ENCODE data around the gene FASTKD1. TPM values are rescaled to one million over a fixed set of nuclear protein-coding genes. Genes with fewer than 3 reads are reported as not detected.

Gene FASTKD1
- total RNA-seq, 1 experiment from 2014 or later = 37.6 TPM

DNA sequence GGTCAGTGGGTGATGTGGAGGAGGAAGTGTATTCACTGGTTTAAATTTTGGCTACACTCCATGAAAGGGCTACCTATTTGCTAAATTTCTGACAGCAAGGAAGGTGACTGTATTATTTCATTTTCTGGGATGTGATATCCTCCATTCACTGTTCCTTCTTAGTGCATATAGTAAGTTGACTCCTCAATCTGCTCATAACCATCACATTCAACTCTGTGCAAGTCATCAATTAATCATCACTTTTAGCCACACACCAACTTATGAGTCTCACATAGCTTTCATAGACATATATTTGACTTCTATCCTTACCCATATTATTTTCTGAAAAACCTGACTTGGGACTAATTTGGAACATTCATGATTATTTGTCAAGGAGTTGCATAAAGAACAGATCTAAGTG, 47.2 kb downstream of the FASTKD1 start:
- ChIA-PET CTCF (no interaction called here), RAD21 (ENCODE audit: low non-redundant PET in 1 of 2, low total read pairs in 2 of 2, uncharacterized antibody in 2 of 2, unreplicated experiment in 2 of 2) (no interaction called here), POLR2A (no interaction called here)
- no peaks in the 10 kb centered on the region for H3K9me2 ChIP-seq (ENCODE audit: insufficient read depth)
- H2AFZ ChIP-seq (ENCODE audit: low read depth, low read length, poor library complexity, severe bottlenecking) = no peak overlapping the region
- no peak overlapping the region for H3K9ac ChIP-seq (ENCODE audit: low read length)
- DNase-seq (ENCODE audit: low read depth, low spot score) (no peak), ATAC-seq (no peak)
- BruUV-seq (replicated peaks) = no TSS peak
- no peaks in the 10 kb centered on the region for H3K79me2 ChIP-seq (ENCODE audit: insufficient read depth, low read length)
- H3K4me1 ChIP-seq (ENCODE audit: control insufficient read depth in 1 of 2, insufficient read depth in 2 of 2, low read length in 2 of 2) = no peaks in the 10 kb centered on the region
- H3K36me3 ChIP-seq (ENCODE audit: control insufficient read depth in 1 of 2, insufficient read depth in 2 of 2, low read length in 2 of 2) = peaks cover 0 to 5% of the 10 kb centered on the region in 2 experiments; a peak in 1 of 4 replicates
- H3K27ac ChIP-seq (ENCODE audit: low read depth, low read length) = no peak overlapping the region
- TF ChIP-seq, protein P1, sequence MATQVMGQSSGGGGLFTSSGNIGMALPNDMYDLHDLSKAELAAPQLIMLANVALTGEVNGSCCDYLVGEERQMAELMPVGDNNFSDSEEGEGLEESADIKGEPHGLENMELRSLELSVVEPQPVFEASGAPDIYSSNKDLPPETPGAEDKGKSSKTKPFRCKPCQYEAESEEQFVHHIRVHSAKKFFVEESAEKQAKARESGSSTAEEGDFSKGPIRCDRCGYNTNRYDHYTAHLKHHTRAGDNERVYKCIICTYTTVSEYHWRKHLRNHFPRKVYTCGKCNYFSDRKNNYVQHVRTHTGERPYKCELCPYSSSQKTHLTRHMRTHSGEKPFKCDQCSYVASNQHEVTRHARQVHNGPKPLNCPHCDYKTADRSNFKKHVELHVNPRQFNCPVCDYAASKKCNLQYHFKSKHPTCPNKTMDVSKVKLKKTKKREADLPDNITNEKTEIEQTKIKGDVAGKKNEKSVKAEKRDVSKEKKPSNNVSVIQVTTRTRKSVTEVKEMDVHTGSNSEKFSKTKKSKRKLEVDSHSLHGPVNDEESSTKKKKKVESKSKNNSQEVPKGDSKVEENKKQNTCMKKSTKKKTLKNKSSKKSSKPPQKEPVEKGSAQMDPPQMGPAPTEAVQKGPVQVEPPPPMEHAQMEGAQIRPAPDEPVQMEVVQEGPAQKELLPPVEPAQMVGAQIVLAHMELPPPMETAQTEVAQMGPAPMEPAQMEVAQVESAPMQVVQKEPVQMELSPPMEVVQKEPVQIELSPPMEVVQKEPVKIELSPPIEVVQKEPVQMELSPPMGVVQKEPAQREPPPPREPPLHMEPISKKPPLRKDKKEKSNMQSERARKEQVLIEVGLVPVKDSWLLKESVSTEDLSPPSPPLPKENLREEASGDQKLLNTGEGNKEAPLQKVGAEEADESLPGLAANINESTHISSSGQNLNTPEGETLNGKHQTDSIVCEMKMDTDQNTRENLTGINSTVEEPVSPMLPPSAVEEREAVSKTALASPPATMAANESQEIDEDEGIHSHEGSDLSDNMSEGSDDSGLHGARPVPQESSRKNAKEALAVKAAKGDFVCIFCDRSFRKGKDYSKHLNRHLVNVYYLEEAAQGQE (IDR thresholded peaks at IDR 0.05; ENCODE audit: low read depth) = no peak
- TF ChIP-seq ZNF274 (IDR thresholded peaks at IDR 0.05; ENCODE audit: low read depth, low read length) = no peak
- TF ChIP-seq POLR2A (IDR thresholded peaks at IDR 0.05; ENCODE audit: borderline replicate concordance, extremely low read depth, insufficient read depth, insufficient read length) = no peak
- no peak for TF ChIP-seq CEBPB (IDR thresholded peaks at IDR 0.05; ENCODE audit: low read depth)
- TF ChIP-seq ELF1 (IDR thresholded peaks at IDR 0.05; ENCODE audit: borderline replicate concordance, low read depth) = no peak
- no peak for TF ChIP-seq YY1 (IDR thresholded peaks at IDR 0.05; ENCODE audit: extremely low read depth, insufficient replicate concordance, low read depth, low read length)
- no peak for TF ChIP-seq EZH2 (IDR thresholded peaks at IDR 0.05)
- TF ChIP-seq ZFX (IDR thresholded peaks at IDR 0.05) = no peak
- TF ChIP-seq, protein P2, sequence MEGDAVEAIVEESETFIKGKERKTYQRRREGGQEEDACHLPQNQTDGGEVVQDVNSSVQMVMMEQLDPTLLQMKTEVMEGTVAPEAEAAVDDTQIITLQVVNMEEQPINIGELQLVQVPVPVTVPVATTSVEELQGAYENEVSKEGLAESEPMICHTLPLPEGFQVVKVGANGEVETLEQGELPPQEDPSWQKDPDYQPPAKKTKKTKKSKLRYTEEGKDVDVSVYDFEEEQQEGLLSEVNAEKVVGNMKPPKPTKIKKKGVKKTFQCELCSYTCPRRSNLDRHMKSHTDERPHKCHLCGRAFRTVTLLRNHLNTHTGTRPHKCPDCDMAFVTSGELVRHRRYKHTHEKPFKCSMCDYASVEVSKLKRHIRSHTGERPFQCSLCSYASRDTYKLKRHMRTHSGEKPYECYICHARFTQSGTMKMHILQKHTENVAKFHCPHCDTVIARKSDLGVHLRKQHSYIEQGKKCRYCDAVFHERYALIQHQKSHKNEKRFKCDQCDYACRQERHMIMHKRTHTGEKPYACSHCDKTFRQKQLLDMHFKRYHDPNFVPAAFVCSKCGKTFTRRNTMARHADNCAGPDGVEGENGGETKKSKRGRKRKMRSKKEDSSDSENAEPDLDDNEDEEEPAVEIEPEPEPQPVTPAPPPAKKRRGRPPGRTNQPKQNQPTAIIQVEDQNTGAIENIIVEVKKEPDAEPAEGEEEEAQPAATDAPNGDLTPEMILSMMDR (IDR thresholded peaks at IDR 0.05 in 2 of 3, conservative IDR thresholded peaks at IDR 0.05 in 1 of 3; ENCODE audit: borderline replicate concordance in 1 of 3, insufficient read depth in 1 of 3, low read depth in 2 of 3, low read length in 2 of 3) = no peak
- no peak for TF ChIP-seq SIN3A (IDR thresholded peaks at IDR 0.05; ENCODE audit: low read depth)
- TF ChIP-seq, protein P3, sequence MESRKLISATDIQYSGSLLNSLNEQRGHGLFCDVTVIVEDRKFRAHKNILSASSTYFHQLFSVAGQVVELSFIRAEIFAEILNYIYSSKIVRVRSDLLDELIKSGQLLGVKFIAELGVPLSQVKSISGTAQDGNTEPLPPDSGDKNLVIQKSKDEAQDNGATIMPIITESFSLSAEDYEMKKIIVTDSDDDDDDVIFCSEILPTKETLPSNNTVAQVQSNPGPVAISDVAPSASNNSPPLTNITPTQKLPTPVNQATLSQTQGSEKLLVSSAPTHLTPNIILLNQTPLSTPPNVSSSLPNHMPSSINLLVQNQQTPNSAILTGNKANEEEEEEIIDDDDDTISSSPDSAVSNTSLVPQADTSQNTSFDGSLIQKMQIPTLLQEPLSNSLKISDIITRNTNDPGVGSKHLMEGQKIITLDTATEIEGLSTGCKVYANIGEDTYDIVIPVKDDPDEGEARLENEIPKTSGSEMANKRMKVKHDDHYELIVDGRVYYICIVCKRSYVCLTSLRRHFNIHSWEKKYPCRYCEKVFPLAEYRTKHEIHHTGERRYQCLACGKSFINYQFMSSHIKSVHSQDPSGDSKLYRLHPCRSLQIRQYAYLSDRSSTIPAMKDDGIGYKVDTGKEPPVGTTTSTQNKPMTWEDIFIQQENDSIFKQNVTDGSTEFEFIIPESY (IDR thresholded peaks at IDR 0.05; ENCODE audit: extremely low read depth, insufficient replicate concordance, low read length) = no peak
- no peak for TF ChIP-seq FOSL1 (IDR thresholded peaks at IDR 0.05; ENCODE audit: low read depth)
- no peak for TF ChIP-seq POLR2AphosphoS5 (IDR thresholded peaks at IDR 0.05; ENCODE audit: low read depth, low read length)
- TF ChIP-seq, protein P4, sequence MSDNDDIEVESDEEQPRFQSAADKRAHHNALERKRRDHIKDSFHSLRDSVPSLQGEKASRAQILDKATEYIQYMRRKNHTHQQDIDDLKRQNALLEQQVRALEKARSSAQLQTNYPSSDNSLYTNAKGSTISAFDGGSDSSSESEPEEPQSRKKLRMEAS (IDR thresholded peaks at IDR 0.05) = no peak
- TF ChIP-seq EGR1 (IDR thresholded peaks at IDR 0.05; ENCODE audit: low read depth) = no peak
- TF ChIP-seq SRF (IDR thresholded peaks at IDR 0.05; ENCODE audit: low read depth) = no peak
- no peak for TF ChIP-seq EZH2phosphoT487 (IDR thresholded peaks at IDR 0.05; ENCODE audit: borderline replicate concordance)
- TF ChIP-seq, protein P5, sequence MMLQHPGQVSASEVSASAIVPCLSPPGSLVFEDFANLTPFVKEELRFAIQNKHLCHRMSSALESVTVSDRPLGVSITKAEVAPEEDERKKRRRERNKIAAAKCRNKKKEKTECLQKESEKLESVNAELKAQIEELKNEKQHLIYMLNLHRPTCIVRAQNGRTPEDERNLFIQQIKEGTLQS (IDR thresholded peaks at IDR 0.05) = no peak
- H3K27me3 ChIP-seq (ENCODE audit: insufficient read depth, low read length) = no peaks in the 10 kb centered on the region
- H3K4me3 ChIP-seq (replicated peaks in 1 of 2; ENCODE audit: low read depth in 1 of 2, low read length in 2 of 2) = no peak overlapping the region
- intact Hi-C loops (cut with micrococcal nuclease) = no loop called here
- H3K9me3 ChIP-seq (ENCODE audit: control insufficient read depth in 1 of 2, insufficient read depth in 1 of 2, low read depth in 1 of 2, low read length in 2 of 2) = no peaks in the 10 kb centered on the region
- H4K20me1 ChIP-seq (ENCODE audit: insufficient read depth) = no peaks in the 10 kb centered on the region
- H3K4me2 ChIP-seq (ENCODE audit: low read length) = no peak overlapping the region

All from HCT116 (cell line).